Neuronal stem cell (in vitro differentiated cells): ENCODE measurements around the gene STAT2.

ENCODE experiments used
- DNase-seq: peaks from one replicate; pipeline ENCODE4 v3.0.0-alpha.2; 2013; ENCODE audit warnings: low spot score
- H2AFZ ChIP-seq: one replicate; pipeline ENCODE4 v1.6.1; 2013; ENCODE audit warnings: mild to moderate bottlenecking, low read length, inconsistent platforms
- H2AK5ac ChIP-seq: 2 replicates; pipeline ENCODE4 v1.6.1; 2013; ENCODE audit warnings: low read depth, mild to moderate bottlenecking, inconsistent platforms, low read length, moderate library complexity, mixed read lengths
- H2BK120ac ChIP-seq: 2 replicates; pipeline ENCODE4 v1.6.1; 2013; ENCODE audit warnings: low read depth, mild to moderate bottlenecking, inconsistent platforms, low read length, moderate library complexity, mixed read lengths
- H2BK12ac ChIP-seq: one replicate; pipeline ENCODE4 v1.6.1; 2013; ENCODE audit warnings: low read length, inconsistent platforms
- H2BK15ac ChIP-seq: 2 replicates; pipeline ENCODE4 v1.6.1; 2013; ENCODE audit warnings: mild to moderate bottlenecking, low read length, inconsistent platforms, mixed read lengths
- H2BK5ac ChIP-seq: one replicate; pipeline ENCODE4 v1.6.1; 2013; ENCODE audit warnings: inconsistent platforms, mild to moderate bottlenecking, low read length, moderate library complexity
- H3K14ac ChIP-seq: one replicate; pipeline ENCODE4 v1.6.1; 2013; ENCODE audit warnings: low read length, inconsistent platforms
- H3K18ac ChIP-seq: 2 replicates; pipeline ENCODE4 v1.6.1; 2013; ENCODE audit warnings: low read length, inconsistent platforms
- H3K23ac ChIP-seq: 2 replicates; pipeline ENCODE4 v1.6.1; 2013; ENCODE audit warnings: low read depth, mild to moderate bottlenecking, mixed read lengths, low read length, inconsistent platforms; ENCODE audit not compliant: poor library complexity
- H3K27ac ChIP-seq: replicated peaks from 3 replicates; pipeline ENCODE4 v1.5.1; 2013; ENCODE audit warnings: low read length, inconsistent platforms
- H3K27me3 ChIP-seq, 3 experiments: 2 replicates each; pipeline ENCODE4 v1.6.1; 2013; ENCODE audit warnings: low read length in 3 of 3, mild to moderate bottlenecking in 2 of 3, inconsistent platforms in 1 of 3, low read depth in 1 of 3, mixed read lengths in 1 of 3, moderate library complexity in 1 of 3; ENCODE audit not compliant: control insufficient read depth in 3 of 3, insufficient read depth in 3 of 3
- H3K36me3 ChIP-seq, 2 donors: replicated peaks in 1 of 2; 2 replicates each; pipeline ENCODE4 v1.6.1; 2013; ENCODE audit warnings: low read length in 2 of 2; ENCODE audit not compliant: control insufficient read depth in 2 of 2, insufficient read depth in 2 of 2
- H3K4ac ChIP-seq: 2 replicates; pipeline ENCODE4 v1.6.1; 2013; ENCODE audit warnings: inconsistent platforms, mild to moderate bottlenecking, low read length, moderate library complexity
- H3K4me1 ChIP-seq, 2 donors: 1 replicate in 1 of 2; 2 replicates in 1 of 2; pipeline ENCODE4 v1.6.1; 2013; ENCODE audit warnings: low read length in 2 of 2, low read depth in 1 of 2; ENCODE audit not compliant: control insufficient read depth in 2 of 2, insufficient read depth in 1 of 2
- H3K4me2 ChIP-seq: one replicate; pipeline ENCODE4 v1.6.1; 2013; ENCODE audit warnings: mild to moderate bottlenecking, low read length, inconsistent platforms; ENCODE audit not compliant: insufficient read depth, poor library complexity, severe bottlenecking
- H3K4me3 ChIP-seq, 2 donors: 2 replicates each; pipeline ENCODE4 v1.5.1; 2013; ENCODE audit warnings: low read length in 2 of 2, mild to moderate bottlenecking in 2 of 2, inconsistent platforms in 1 of 2, moderate library complexity in 1 of 2
- H3K79me1 ChIP-seq: one replicate; pipeline ENCODE4 v1.6.1; 2013; ENCODE audit warnings: low read depth, mild to moderate bottlenecking, inconsistent platforms, low read length, moderate library complexity
- H3K9ac ChIP-seq: one replicate; pipeline ENCODE4 v1.6.1; 2013; ENCODE audit warnings: mild to moderate bottlenecking, low read depth, low read length, inconsistent platforms; ENCODE audit not compliant: poor library complexity
- H3K9me3 ChIP-seq, 2 donors: replicated peaks in 1 of 2; 2 replicates each; pipeline versions ENCODE3 to v1.6.1; 2013; ENCODE audit warnings: low read length in 2 of 2, mild to moderate bottlenecking in 2 of 2, inconsistent platforms in 1 of 2, low read depth in 1 of 2, mixed read lengths in 1 of 2, moderate library complexity in 1 of 2; ENCODE audit not compliant: control insufficient read depth in 2 of 2, insufficient read depth in 1 of 2
- H4K8ac ChIP-seq: one replicate; pipeline ENCODE4 v1.6.1; 2013; ENCODE audit warnings: low read depth, mild to moderate bottlenecking, inconsistent platforms, low read length, moderate library complexity
- H4K91ac ChIP-seq: one replicate; pipeline ENCODE4 v1.6.1; 2013; ENCODE audit warnings: low read length, low read depth, mild to moderate bottlenecking, inconsistent platforms; ENCODE audit not compliant: poor library complexity
- WGBS, 2 donors: extraction: QIAGEN DNeasy Blood & Tissue Kit; methylation state at CpG; one replicate each; pipeline ENCODE4 v1.1.7; 2013; ENCODE audit warnings: missing lambda C conversion rate in 2 of 2, mixed read lengths in 1 of 2; ENCODE audit not compliant: insufficient read length in 2 of 2, insufficient replicate concordance in 1 of 2; ENCODE audit errors: extremely low coverage in 2 of 2; 5-methylcytosine and 5-hydroxymethylcytosine counted together

Gene STAT2

GRCh38 chr12:56391721-56392120 lies 31.8 kb upstream of the STAT2 start:
- no peak overlapping the region for H2BK12ac ChIP-seq
- no CpG with 5 or more reads among the region's 1 CpG for WGBS, 2 donors
- H3K4me1 ChIP-seq: peaks cover 2 to 5% of the 10 kb centered on the region in 2 donors
- H3K23ac ChIP-seq: no peak overlapping the region
- H3K79me1 ChIP-seq: no peaks in the 10 kb centered on the region
- H3K14ac ChIP-seq: no peak overlapping the region
- no peak overlapping the region for H2AFZ ChIP-seq
- no peak overlapping the region for H3K4me3 ChIP-seq
- H3K27me3 ChIP-seq: no peaks in the 10 kb centered on the region
- H3K9ac ChIP-seq: no peak overlapping the region
- H3K9me3 ChIP-seq: no peaks in the 10 kb centered on the region
- H3K4ac ChIP-seq: no peak overlapping the region
- no peak overlapping the region for H2BK15ac ChIP-seq
- H4K8ac ChIP-seq: no peak overlapping the region
- no peak overlapping the region for H2AK5ac ChIP-seq
- H3K27ac ChIP-seq: no peak overlapping the region
- no peak overlapping the region for H3K4me2 ChIP-seq
- no peak overlapping the region for H2BK120ac ChIP-seq
- H3K36me3 ChIP-seq: no peaks in the 10 kb centered on the region
- H2BK5ac ChIP-seq: no peak overlapping the region
- no peak overlapping the region for H4K91ac ChIP-seq
- H3K18ac ChIP-seq: no peak overlapping the region
- no peak for DNase-seq

- no peak overlapping the region for H3K18ac ChIP-seq
- no peak overlapping the region for H3K9ac ChIP-seq
- no peak overlapping the region for H3K4me2 ChIP-seq
- no peaks in the 10 kb centered on the region for H3K79me1 ChIP-seq
- H3K4me3 ChIP-seq: no peak overlapping the region
- H2AFZ ChIP-seq: no peak overlapping the region
- no peak overlapping the region for H4K91ac ChIP-seq
- no peak overlapping the region for H2BK120ac ChIP-seq
- H2BK12ac ChIP-seq: no peak overlapping the region
- H3K9me3 ChIP-seq: no peaks in the 10 kb centered on the region
- H3K14ac ChIP-seq: no peak overlapping the region
- no peak overlapping the region for H3K23ac ChIP-seq
- no peak overlapping the region for H2BK15ac ChIP-seq
- H3K27me3 ChIP-seq: no peaks in the 10 kb centered on the region
- H3K4ac ChIP-seq: no peak overlapping the region
- H2BK5ac ChIP-seq: no peak overlapping the region
- H3K4me1 ChIP-seq: peaks cover 2 to 5% of the 10 kb centered on the region in 2 donors
- H4K8ac ChIP-seq: no peak overlapping the region
- DNase-seq: no peak
- H2AK5ac ChIP-seq: no peak overlapping the region
- no CpG with 5 or more reads among the region's 5 CpGs for WGBS, 2 donors
- no peaks in the 10 kb centered on the region for H3K36me3 ChIP-seq
- no peak overlapping the region for H3K27ac ChIP-seq
Measured at GRCh38 chr12:56389412-56389811, 29.5 kb upstream of the STAT2 start.

GRCh38 chr12:56387152-56387736 lies 27.3 kb upstream of the STAT2 start:
- Histone ChIP-seq H3K23ac (no peak overlapping the region), H3K14ac (no peak overlapping the region)
- no CpG with 5 or more reads among the region's 7 CpGs for WGBS, 2 donors

GRCh38 chr12:56385873-56386272 lies 26.0 kb upstream of the STAT2 start:
- Histone ChIP-seq H3K9ac (no peak overlapping the region), H3K23ac (no peak overlapping the region), H3K36me3 (no peaks in the 10 kb centered on the region), H3K4me1 (peaks cover 2 to 5% of the 10 kb centered on the region in 2 donors), H2BK15ac (no peak overlapping the region), H3K79me1 (no peaks in the 10 kb centered on the region), H3K27me3 (peaks cover 0 to 4% (median 0%) of the 10 kb centered on the region in 3 experiments), H2BK120ac (no peak overlapping the region), H3K14ac (no peak overlapping the region), H3K4me3 (no peak overlapping the region), H3K4me2 (no peak overlapping the region), H2AK5ac (no peak overlapping the region), H4K8ac (no peak overlapping the region), H3K18ac (no peak overlapping the region), H2BK12ac (no peak overlapping the region), H2BK5ac (no peak overlapping the region), H3K27ac (no peak overlapping the region), H3K4ac (no peak overlapping the region), H2AFZ (no peak overlapping the region), H4K91ac (no peak overlapping the region), H3K9me3 (no peaks in the 10 kb centered on the region)
- no CpG with 5 or more reads among the region's 1 CpG for WGBS, 2 donors
- DNase-seq: no peak

More at GRCh38 chr12:56387152-56387736, 27.3 kb upstream of the STAT2 start:
- Histone ChIP-seq H4K8ac (no peak overlapping the region), H3K9me3 (no peaks in the 10 kb centered on the region), H3K9ac (no peak overlapping the region), H2AK5ac (no peak overlapping the region), H2BK15ac (no peak overlapping the region), H3K36me3 (no peaks in the 10 kb centered on the region), H2BK120ac (no peak overlapping the region), H2AFZ (peak overlapping the region; percentile 86), H2BK5ac (no peak overlapping the region), H3K4me2 (no peak overlapping the region), H3K27me3 (peaks cover 0 to 4% (median 0%) of the 10 kb centered on the region in 3 experiments), H3K4me1 (peaks cover 2 to 5% of the 10 kb centered on the region in 2 donors), H3K18ac (peak overlapping the region; percentile 17), H4K91ac (no peak overlapping the region), H3K27ac (no peak overlapping the region), H3K4me3 (no peak overlapping the region), H3K4ac (no peak overlapping the region), H3K79me1 (no peaks in the 10 kb centered on the region), H2BK12ac (no peak overlapping the region)
- DNase-seq: no peak
